ENCODE measurements around the gene CTDSP2.
"Not testable (repeated sequence)": the region's sequence is repeated elsewhere in the genome, so short reads cannot be mapped to it uniquely, and the experiment has no call there.

CTDSP2 gene

GRCh38 chr12:57849447-57849846 is 2.9 kb upstream of the CTDSP2 start:
- not testable (repeated sequence) for H3K9me3 ChIP-seq (ENCODE audit: control insufficient read depth, low read length)

DNA sequence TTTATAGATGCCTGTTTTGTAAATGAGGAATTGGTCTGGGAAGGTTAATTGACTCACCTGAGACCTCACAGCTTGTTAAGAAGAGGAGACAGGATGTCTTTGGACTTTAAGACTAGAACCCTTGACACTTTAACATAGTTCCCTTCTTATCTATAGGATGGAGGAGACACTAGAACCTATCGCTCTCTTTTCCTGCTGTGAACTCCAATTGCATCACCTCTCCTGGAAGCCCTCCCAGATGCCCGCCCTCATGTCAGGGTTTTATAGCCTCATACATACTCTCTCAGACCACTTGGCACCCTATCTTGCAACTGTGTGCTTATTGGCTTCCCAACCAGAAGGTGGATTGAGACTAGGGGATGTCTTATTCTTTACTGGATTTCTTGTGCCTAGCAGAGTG is 2.5 kb upstream of the CTDSP2 start:
- H3K27me3 ChIP-seq (replicated peaks; ENCODE audit: control insufficient read depth, insufficient read depth, low read length), result no peaks in the 10 kb centered on the region
- H3K36me3 ChIP-seq (ENCODE audit: control insufficient read depth, insufficient read depth, low read length, severe bottlenecking), result no peaks in the 10 kb centered on the region
- no peak overlapping the region for H3K4me3 ChIP-seq (ENCODE audit: low read length)
- H3K4me1 ChIP-seq (ENCODE audit: control insufficient read depth, insufficient read depth, low read length), result peaks cover 38% of the 10 kb centered on the region
- no peak for DNase-seq (ENCODE audit: low read depth)
- no peaks in the 10 kb centered on the region for H3K9me3 ChIP-seq (ENCODE audit: control insufficient read depth, low read length)
- no peak overlapping the region for H3K9ac ChIP-seq (ENCODE audit: low read length)

More at GRCh38 chr12:57849447-57849846, 2.9 kb upstream of the CTDSP2 start:
- H3K36me3 ChIP-seq (ENCODE audit: control insufficient read depth, insufficient read depth, low read length, severe bottlenecking); H3K4me3 ChIP-seq (ENCODE audit: low read length); DNase-seq (ENCODE audit: low read depth); H3K27me3 ChIP-seq (replicated peaks; ENCODE audit: control insufficient read depth, insufficient read depth, low read length); H3K9ac ChIP-seq (ENCODE audit: low read length): not testable (repeated sequence)
- peaks cover 34% of the 10 kb centered on the region for H3K4me1 ChIP-seq (ENCODE audit: control insufficient read depth, insufficient read depth, low read length)

DNA sequence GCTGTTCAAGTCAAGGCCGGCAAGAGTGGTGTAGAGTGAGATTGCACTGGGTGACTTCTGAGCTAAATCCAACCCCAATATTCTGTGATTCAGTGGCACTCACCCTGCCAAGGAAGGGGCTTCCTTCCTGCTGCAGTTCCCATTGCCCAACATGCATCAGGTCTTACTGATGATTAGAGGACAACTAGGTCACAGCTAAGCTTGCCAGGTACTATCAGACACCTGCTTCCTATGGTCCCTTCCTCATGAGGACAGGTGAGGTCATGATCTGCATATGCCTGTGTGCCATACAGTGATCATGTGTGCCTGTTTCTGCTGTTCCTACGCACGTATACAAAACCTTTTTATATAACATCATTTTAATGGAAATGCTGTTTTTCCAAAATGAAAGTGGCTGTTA is 1.7 kb upstream of the CTDSP2 start:
- H3K4me3 ChIP-seq (ENCODE audit: low read length), result no peak overlapping the region
- H3K9me3 ChIP-seq (ENCODE audit: control insufficient read depth, low read length), result no peaks in the 10 kb centered on the region
- H3K4me1 ChIP-seq (ENCODE audit: control insufficient read depth, insufficient read depth, low read length), result peaks cover 38% of the 10 kb centered on the region
- H3K27me3 ChIP-seq (replicated peaks; ENCODE audit: control insufficient read depth, insufficient read depth, low read length), result no peaks in the 10 kb centered on the region
- H3K36me3 ChIP-seq (ENCODE audit: control insufficient read depth, insufficient read depth, low read length, severe bottlenecking), result no peaks in the 10 kb centered on the region
- H3K9ac ChIP-seq (ENCODE audit: low read length), result no peak overlapping the region
- no peak for DNase-seq (ENCODE audit: low read depth)

DNA sequence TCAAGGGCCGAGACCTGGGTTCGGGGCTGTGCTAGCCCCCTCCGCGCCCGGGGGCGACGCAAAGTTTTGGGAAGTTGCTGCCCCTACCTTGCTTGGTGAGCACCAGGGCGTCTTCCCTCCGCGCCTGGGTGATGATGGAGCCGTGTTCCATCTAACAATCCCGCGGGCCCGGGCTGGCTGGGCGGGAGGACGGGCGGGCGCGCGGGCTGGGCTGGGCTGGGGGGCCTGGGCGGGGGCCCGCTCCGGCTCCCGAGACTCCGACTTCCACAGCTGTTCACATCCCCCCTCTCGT is 298 bp downstream of the CTDSP2 start:
- no peak for DNase-seq (ENCODE audit: low read depth)
- H3K9me3 ChIP-seq (ENCODE audit: control insufficient read depth, low read length), result no peaks in the 10 kb centered on the region

DNA sequence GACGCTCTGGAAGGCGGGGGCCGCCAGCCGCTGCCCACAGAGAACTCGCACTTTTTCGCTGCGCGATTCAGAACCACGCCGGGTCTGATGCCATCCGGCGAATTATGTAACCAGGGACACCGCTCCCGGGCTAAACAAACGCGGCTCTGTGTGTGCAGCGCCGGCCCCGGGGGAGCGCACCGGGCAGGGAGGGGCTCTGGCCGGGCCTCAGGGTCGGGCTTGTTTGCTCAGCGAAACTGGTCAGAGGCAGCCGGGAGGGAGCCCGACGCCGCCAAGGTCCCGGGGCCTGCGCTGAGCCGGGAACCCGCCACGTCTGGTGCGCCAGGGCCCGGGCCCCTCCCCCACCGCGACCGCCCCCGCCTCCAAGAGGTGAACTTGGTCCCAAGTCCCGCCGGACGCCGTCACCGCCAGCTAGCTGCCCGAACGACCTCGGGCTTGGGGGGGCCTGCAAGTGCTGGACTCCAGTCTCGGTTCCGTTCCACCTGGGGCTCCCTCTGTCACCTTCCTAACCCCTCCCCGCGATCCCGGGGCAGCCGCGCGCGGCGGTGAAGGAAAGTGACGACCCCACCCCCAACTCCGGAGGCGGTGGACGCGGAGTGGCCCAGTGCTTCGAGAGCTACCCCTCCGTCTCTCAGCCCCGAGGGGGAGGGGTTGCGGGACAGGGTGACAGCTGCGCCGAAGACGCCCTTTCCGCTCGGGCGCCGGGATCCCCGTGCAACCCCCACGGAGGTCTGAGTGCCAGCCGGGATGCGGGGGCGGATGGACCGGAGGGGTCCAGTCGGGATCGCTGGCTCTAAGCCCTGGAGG is 848 bp downstream of the CTDSP2 start:
- H3K4me3 ChIP-seq (ENCODE audit: low read length), result peak overlapping the region; percentile 92
- H3K9me3 ChIP-seq (ENCODE audit: control insufficient read depth, low read length), result no peaks in the 10 kb centered on the region
- H3K27me3 ChIP-seq (replicated peaks; ENCODE audit: control insufficient read depth, insufficient read depth, low read length), result no peaks in the 10 kb centered on the region
- no peaks in the 10 kb centered on the region for H3K36me3 ChIP-seq (ENCODE audit: control insufficient read depth, insufficient read depth, low read length, severe bottlenecking)
- H3K4me1 ChIP-seq (ENCODE audit: control insufficient read depth, insufficient read depth, low read length), result peaks cover 45% of the 10 kb centered on the region
- DNase-seq (ENCODE audit: low read depth), result peak; percentile 56
- peak overlapping the region; percentile 99 for H3K9ac ChIP-seq (ENCODE audit: low read length)

More for the DNA sequence above, 298 bp downstream of the CTDSP2 start:
- H3K4me1 ChIP-seq (ENCODE audit: control insufficient read depth, insufficient read depth, low read length), result peaks cover 45% of the 10 kb centered on the region
- no peaks in the 10 kb centered on the region for H3K27me3 ChIP-seq (replicated peaks; ENCODE audit: control insufficient read depth, insufficient read depth, low read length)
- no peaks in the 10 kb centered on the region for H3K36me3 ChIP-seq (ENCODE audit: control insufficient read depth, insufficient read depth, low read length, severe bottlenecking)
- H3K4me3 ChIP-seq (ENCODE audit: low read length), result peak overlapping the region; percentile 92
- H3K9ac ChIP-seq (ENCODE audit: low read length), result peak overlapping the region; percentile 99

DNA sequence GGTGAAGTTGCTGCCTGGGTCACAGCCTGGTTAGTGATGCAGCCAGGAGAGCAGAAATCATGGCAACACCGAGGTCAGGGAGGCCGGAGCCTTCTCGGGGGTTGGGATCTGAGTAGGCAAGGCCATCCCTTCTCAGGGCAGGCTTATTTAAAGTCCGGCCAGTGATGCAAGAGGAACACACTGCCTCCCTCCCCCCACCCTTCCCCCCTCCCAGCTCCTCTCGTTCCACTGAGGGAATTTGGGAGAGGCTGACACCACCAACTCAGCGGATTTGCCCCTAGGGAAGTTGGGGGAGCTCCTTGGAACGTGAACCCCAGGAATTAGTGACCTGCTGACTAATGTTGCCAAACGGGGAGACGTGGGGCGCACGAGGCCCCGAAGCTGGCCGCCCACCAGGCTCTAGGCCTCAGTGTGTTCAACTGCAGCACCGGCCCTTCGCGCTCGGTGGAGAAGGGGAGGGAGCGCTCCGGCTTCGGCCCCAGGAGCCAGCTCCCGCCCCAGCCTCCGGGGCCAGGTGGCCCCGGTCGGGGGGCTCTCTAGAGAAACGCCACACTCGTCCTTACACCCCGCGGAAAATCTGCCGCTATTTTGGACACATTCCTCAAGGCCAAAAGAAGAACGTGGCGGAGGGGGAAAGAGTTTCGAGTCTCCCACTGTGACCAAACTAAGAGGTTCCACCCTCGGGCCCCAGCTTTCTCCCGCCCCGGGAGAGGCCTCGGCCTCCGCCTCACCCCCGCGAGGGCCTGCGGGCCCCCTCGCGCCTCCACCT is 1.6 kb downstream of the CTDSP2 start:
- peak overlapping the region; percentile 99 for H3K9ac ChIP-seq (ENCODE audit: low read length)
- H3K4me1 ChIP-seq (ENCODE audit: control insufficient read depth, insufficient read depth, low read length), result peaks cover 46% of the 10 kb centered on the region
- no peaks in the 10 kb centered on the region for H3K9me3 ChIP-seq (ENCODE audit: control insufficient read depth, low read length)
- H3K4me3 ChIP-seq (ENCODE audit: low read length), result peak overlapping the region; percentile 92
- H3K27me3 ChIP-seq (replicated peaks; ENCODE audit: control insufficient read depth, insufficient read depth, low read length), result no peaks in the 10 kb centered on the region
- DNase-seq (ENCODE audit: low read depth), result peak; percentile 89
- H3K36me3 ChIP-seq (ENCODE audit: control insufficient read depth, insufficient read depth, low read length, severe bottlenecking), result no peaks in the 10 kb centered on the region

DNA sequence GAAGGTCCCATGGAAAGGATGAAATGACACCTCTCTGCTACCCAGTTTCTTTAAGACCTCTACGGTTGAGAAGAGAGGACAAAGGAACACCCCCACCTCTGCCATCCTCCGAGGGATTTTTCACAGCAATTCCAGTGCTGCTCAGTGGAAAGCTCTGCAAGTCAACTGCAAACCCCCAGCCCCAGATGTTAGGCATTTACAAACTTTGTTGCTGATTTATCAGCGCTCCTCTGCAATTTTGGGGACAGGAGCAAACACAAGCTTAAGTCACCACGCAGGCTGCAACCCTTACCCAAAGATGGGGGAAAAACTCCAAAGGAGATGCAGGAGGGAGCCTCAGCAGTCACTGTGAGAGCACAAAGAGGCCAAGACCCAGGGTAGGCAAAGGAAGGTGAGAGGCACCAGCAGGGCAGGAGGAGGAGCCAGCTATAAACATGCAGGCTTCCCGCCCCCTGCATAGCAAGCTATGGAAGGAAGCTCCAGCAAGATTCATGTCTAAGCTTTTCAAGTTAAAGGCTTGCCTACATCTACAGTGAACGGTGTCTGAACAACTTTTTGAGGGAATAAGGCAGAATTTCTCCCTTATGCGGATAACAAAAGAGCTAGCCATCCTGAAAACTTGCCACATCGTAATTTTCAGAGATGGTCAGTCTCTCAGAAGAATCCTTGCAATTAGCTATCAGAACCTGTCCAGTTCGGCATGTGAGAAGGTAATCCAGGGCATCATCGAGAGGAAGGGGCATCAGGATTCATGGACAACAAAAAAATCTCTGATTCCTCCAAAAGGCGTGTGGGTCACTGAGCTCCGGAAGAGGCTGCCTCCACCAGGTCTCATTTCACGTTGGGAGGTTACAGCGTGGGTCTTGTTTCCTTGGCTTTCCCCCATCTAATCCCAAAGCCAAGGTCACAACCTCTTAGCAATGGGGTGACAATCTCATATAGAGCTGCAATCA is 3.9 kb downstream of the CTDSP2 start:
- Histone ChIP-seq H3K4me3 (ENCODE audit: low read length) (peak overlapping the region; percentile 92), H3K4me1 (ENCODE audit: control insufficient read depth, insufficient read depth, low read length) (peaks cover 67% of the 10 kb centered on the region), H3K27me3 (replicated peaks; ENCODE audit: control insufficient read depth, insufficient read depth, low read length) (no peaks in the 10 kb centered on the region), H3K9ac (ENCODE audit: low read length) (peak overlapping the region; percentile 99), H3K36me3 (ENCODE audit: control insufficient read depth, insufficient read depth, low read length, severe bottlenecking) (no peaks in the 10 kb centered on the region), H3K9me3 (ENCODE audit: control insufficient read depth, low read length) (no peaks in the 10 kb centered on the region)
- DNase-seq (ENCODE audit: low read depth), result peak; percentile 43

GRCh38 chr12:57841445-57841844 is 5.1 kb downstream of the CTDSP2 start:
- no peak for DNase-seq (ENCODE audit: low read depth)
- H3K9me3 ChIP-seq (ENCODE audit: control insufficient read depth, low read length), result no peaks in the 10 kb centered on the region
- H3K4me3 ChIP-seq (ENCODE audit: low read length), result peak overlapping the region; percentile 92
- peak overlapping the region; percentile 50 for H3K9ac ChIP-seq (ENCODE audit: low read length)
- no peaks in the 10 kb centered on the region for H3K27me3 ChIP-seq (replicated peaks; ENCODE audit: control insufficient read depth, insufficient read depth, low read length)
- H3K4me1 ChIP-seq (ENCODE audit: control insufficient read depth, insufficient read depth, low read length), result peaks cover 79% of the 10 kb centered on the region
- H3K36me3 ChIP-seq (ENCODE audit: control insufficient read depth, insufficient read depth, low read length, severe bottlenecking), result no peaks in the 10 kb centered on the region

DNA sequence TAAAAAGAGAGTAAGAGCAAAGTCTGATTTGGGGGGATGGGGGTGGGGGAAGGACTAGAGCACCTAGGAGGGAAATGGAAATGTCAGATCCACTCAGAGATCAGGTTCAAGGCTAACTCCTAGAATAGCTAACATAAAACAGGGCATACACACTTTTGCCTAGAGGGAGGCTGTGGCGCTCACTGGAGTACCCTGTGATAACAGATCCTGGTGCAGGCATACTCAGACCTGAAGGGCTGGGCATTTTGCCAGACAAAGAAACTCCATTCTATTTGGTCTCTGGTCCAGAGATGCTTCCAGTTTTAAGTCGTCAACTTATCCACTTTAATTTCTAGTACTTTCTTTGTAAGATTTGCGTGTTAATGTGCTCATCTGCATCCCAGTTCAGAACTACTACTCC is 5.8 kb downstream of the CTDSP2 start:
- Histone ChIP-seq H3K4me3 (ENCODE audit: low read length) (no peak overlapping the region), H3K4me1 (ENCODE audit: control insufficient read depth, insufficient read depth, low read length) (peaks cover 86% of the 10 kb centered on the region), H3K9ac (ENCODE audit: low read length) (peak overlapping the region; percentile 50), H3K9me3 (ENCODE audit: control insufficient read depth, low read length) (no peaks in the 10 kb centered on the region), H3K36me3 (ENCODE audit: control insufficient read depth, insufficient read depth, low read length, severe bottlenecking) (no peaks in the 10 kb centered on the region), H3K27me3 (replicated peaks; ENCODE audit: control insufficient read depth, insufficient read depth, low read length) (no peaks in the 10 kb centered on the region)
- peak; percentile 54 for DNase-seq (ENCODE audit: low read depth)

DNA sequence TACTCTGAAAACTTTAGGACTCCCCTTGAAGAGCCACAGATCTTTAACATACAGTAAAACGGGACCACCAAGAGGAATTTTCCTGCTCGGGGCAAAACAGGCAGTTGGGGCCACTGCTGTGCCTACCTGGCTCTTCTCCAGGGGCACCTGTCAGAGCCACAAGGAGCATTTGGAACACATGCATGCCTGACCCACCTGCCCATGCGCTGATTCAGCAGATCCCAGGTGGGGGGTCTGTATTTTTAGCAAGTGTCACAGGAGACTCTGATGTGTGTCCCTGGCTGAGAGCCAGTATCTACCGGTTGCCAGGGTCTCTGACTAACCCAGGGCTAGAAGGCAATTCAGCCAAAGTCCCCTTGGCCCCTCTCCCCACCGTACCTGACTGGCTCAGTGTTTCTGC is 6.5 kb downstream of the CTDSP2 start:
- H3K36me3 ChIP-seq (ENCODE audit: control insufficient read depth, insufficient read depth, low read length, severe bottlenecking), result no peaks in the 10 kb centered on the region
- no peak for DNase-seq (ENCODE audit: low read depth)
- no peaks in the 10 kb centered on the region for H3K9me3 ChIP-seq (ENCODE audit: control insufficient read depth, low read length)
- peak overlapping the region; percentile 30 for H3K9ac ChIP-seq (ENCODE audit: low read length)
- H3K4me3 ChIP-seq (ENCODE audit: low read length), result no peak overlapping the region
- peaks cover 91% of the 10 kb centered on the region for H3K4me1 ChIP-seq (ENCODE audit: control insufficient read depth, insufficient read depth, low read length)
- no peaks in the 10 kb centered on the region for H3K27me3 ChIP-seq (replicated peaks; ENCODE audit: control insufficient read depth, insufficient read depth, low read length)
